Gastroesophageal sphincter (tissue), 4 donors: ENCODE data around the gene RHOJ. TPM values are rescaled to one million over a fixed set of nuclear protein-coding genes. Genes with fewer than 3 reads are reported as not detected.

Experiments
- ATAC-seq: fragments of 150-250 bp; one replicate; pipeline ENCODE4 v1.9.1; 2016; ENCODE audit warnings: mild to moderate bottlenecking, moderate library complexity
- H3K27ac ChIP-seq, 4 donors: fragments of 200-600 bp; sonication (generic) in 3 of 4; 1 replicate in 3 of 4; 2 replicates in 1 of 4; pipeline ENCODE4 v1.5.1; 2016 to 2019
- H3K27me3 ChIP-seq: fragments of 200-600 bp; sonication (generic); one replicate; pipeline ENCODE4 v1.5.1; 2019
- H3K36me3 ChIP-seq, 2 donors: fragments of 200-600 bp; sonication (generic); one replicate each; pipeline ENCODE4 v1.5.1; 2019; ENCODE audit warnings: control low read depth in 1 of 2
- H3K4me1 ChIP-seq, 3 donors: fragments of 200-600 bp; sonication (generic); 1 replicate in 2 of 3; 2 replicates in 1 of 3; pipeline ENCODE4 v1.5.1; 2016 to 2019; ENCODE audit warnings: control low read depth in 2 of 3
- H3K4me3 ChIP-seq, 2 donors: fragments of 200-600 bp; sonication (generic); one replicate each; pipeline ENCODE4 v1.5.1; 2019; ENCODE audit warnings: mild to moderate bottlenecking in 1 of 2, moderate library complexity in 1 of 2
- H3K9me3 ChIP-seq, 3 donors: fragments of 200-600 bp; sonication (generic); one replicate each; pipeline ENCODE4 v1.5.1; 2017 to 2019; ENCODE audit warnings: control low read depth in 2 of 3
- EP300 ChIP-seq: sonication (generic); formaldehyde crosslinking; IDR thresholded peaks from one replicate; pipeline ENCODE4 v1.6.1; 2017; ENCODE audit warnings: antibody characterized with exemption, mild to moderate bottlenecking
- POLR2A ChIP-seq, 2 donors: fragments of 450-650 bp; IDR thresholded peaks; one replicate each; pipeline ENCODE4 v1.6.1; 2017; ENCODE audit warnings: antibody characterized with exemption in 2 of 2, mild to moderate bottlenecking in 2 of 2, moderate library complexity in 1 of 2
- POLR2AphosphoS5 ChIP-seq: sonication (generic); formaldehyde crosslinking; IDR thresholded peaks from one replicate; pipeline ENCODE4 v1.6.1; 2017; ENCODE audit warnings: antibody characterized with exemption
- WGBS, 2 donors: methylation state at CpG; one replicate each; pipeline ENCODE4 v1.1.5; 2018; ENCODE audit warnings: low coverage in 1 of 2; 5-methylcytosine and 5-hydroxymethylcytosine counted together
- total RNA-seq, 4 donors: library from RNA; depleted of rRNA; stranded (reverse); fragments of >200 nt; gene quantifications; one replicate each; pipeline ENCODE4 v1.1.0, GENCODE V29; 2016
- TF ChIP-seq, protein P1 (sequence below), 4 experiments: fragments of 200-600 bp in 2 of 4; fragments of 450-650 bp in 2 of 4; sonication (generic) in 1 of 4; IDR thresholded peaks; one replicate each; pipeline ENCODE4 v1.5.1; 2017 to 2019; ENCODE audit warnings: antibody characterized with exemption in 4 of 4, mild to moderate bottlenecking in 2 of 4, moderate library complexity in 2 of 4

The RHOJ gene
- total RNA-seq, 4 donors from 2014 or later: 12.5 to 12.9 (median 12.7) TPM

- 70 to 76% methylated on average over 2 of the region's 2 CpGs for WGBS, 2 donors
- no peak overlapping the region for H3K27ac ChIP-seq
- H3K27me3 ChIP-seq: no peaks in the 10 kb centered on the region
- H3K36me3 ChIP-seq: peaks cover 0 to 15% of the 10 kb centered on the region in 2 donors
- H3K4me1 ChIP-seq: peaks cover 0 to 14% (median 2%) of the 10 kb centered on the region in 3 donors
- no peak overlapping the region for H3K4me3 ChIP-seq
- H3K9me3 ChIP-seq: no peaks in the 10 kb centered on the region
- no peak for TF ChIP-seq POLR2A (IDR thresholded peaks at IDR 0.05)
- TF ChIP-seq EP300: no peak
- no peak for TF ChIP-seq POLR2AphosphoS5
- TF ChIP-seq, protein P1, sequence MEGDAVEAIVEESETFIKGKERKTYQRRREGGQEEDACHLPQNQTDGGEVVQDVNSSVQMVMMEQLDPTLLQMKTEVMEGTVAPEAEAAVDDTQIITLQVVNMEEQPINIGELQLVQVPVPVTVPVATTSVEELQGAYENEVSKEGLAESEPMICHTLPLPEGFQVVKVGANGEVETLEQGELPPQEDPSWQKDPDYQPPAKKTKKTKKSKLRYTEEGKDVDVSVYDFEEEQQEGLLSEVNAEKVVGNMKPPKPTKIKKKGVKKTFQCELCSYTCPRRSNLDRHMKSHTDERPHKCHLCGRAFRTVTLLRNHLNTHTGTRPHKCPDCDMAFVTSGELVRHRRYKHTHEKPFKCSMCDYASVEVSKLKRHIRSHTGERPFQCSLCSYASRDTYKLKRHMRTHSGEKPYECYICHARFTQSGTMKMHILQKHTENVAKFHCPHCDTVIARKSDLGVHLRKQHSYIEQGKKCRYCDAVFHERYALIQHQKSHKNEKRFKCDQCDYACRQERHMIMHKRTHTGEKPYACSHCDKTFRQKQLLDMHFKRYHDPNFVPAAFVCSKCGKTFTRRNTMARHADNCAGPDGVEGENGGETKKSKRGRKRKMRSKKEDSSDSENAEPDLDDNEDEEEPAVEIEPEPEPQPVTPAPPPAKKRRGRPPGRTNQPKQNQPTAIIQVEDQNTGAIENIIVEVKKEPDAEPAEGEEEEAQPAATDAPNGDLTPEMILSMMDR (IDR thresholded peaks at IDR 0.05): no peak
- ATAC-seq: no peak
Observed at GRCh38 chr14:63212209-63212608, 8.0 kb downstream of the RHOJ start.

- 88 to 94% methylated on average over 2 of the region's 2 CpGs for WGBS, 2 donors
- no peaks in the 10 kb centered on the region for H3K27me3 ChIP-seq
- TF ChIP-seq EP300 (no peak), POLR2AphosphoS5 (no peak), POLR2A (IDR thresholded peaks at IDR 0.05) (no peak)
- TF ChIP-seq, protein P1 (IDR thresholded peaks at IDR 0.05): no peak
- no peaks in the 10 kb centered on the region for H3K9me3 ChIP-seq
- peaks cover 0 to 10% (median 2%) of the 10 kb centered on the region in 3 donors for H3K4me1 ChIP-seq
- H3K36me3 ChIP-seq: peaks cover 0 to 15% of the 10 kb centered on the region in 2 donors
- H3K4me3 ChIP-seq: no peak overlapping the region
- H3K27ac ChIP-seq: no peak overlapping the region
- ATAC-seq: no peak
Observed at GRCh38 chr14:63212776-63213500, 8.7 kb downstream of the RHOJ start.

GRCh38 chr14:63214417-63215196, 10.4 kb downstream of the RHOJ start:
- H3K4me3 ChIP-seq: no peak overlapping the region
- no peak for ATAC-seq
- no peaks in the 10 kb centered on the region for H3K27me3 ChIP-seq
- H3K36me3 ChIP-seq: peaks cover 0 to 15% of the 10 kb centered on the region in 2 donors
- H3K9me3 ChIP-seq: no peaks in the 10 kb centered on the region
- peak overlapping the region in 3 of 4 donors; percentile 39 to 47 (median 40) for H3K27ac ChIP-seq
- peaks cover 0 to 10% (median 2%) of the 10 kb centered on the region in 3 donors for H3K4me1 ChIP-seq
- WGBS, 2 donors: 65 to 81% methylated on average over 4 to 5 of the region's 5 CpGs
- TF ChIP-seq EP300 (no peak), POLR2A (IDR thresholded peaks at IDR 0.05) (no peak)
- TF ChIP-seq, protein P1 (IDR thresholded peaks at IDR 0.05): no peak

GRCh38 chr14:63220526-63220925, 16.3 kb downstream of the RHOJ start:
- WGBS, 2 donors: 40 to 60% methylated on average over 3 of the region's 3 CpGs
- no peaks in the 10 kb centered on the region for H3K9me3 ChIP-seq

More at GRCh38 chr14:63220526-63220925, 16.3 kb downstream of the RHOJ start:
- H3K27me3 ChIP-seq: no peaks in the 10 kb centered on the region
- no peaks in the 10 kb centered on the region for H3K36me3 ChIP-seq
- H3K4me3 ChIP-seq: no peak overlapping the region
- TF ChIP-seq EP300: no peak
- no peak for TF ChIP-seq POLR2AphosphoS5
- TF ChIP-seq, protein P1 (IDR thresholded peaks at IDR 0.05): no peak
- TF ChIP-seq POLR2A (IDR thresholded peaks at IDR 0.05): no peak
- no peak for ATAC-seq
- H3K4me1 ChIP-seq: peaks cover 2 to 22% (median 6%) of the 10 kb centered on the region in 3 donors
- H3K27ac ChIP-seq: no peak overlapping the region
